Heart left ventricle (tissue), 13 donors: ENCODE results near the gene TESPA1.

ENCODE experiments used
- CTCF ChIP-seq, 12 donors: fragments of 200-600 bp; sonication (generic) in 4 of 12; IDR thresholded peaks; one replicate each; pipeline versions ENCODE4 v1.5.0 to v1.8.0; 2018 to 2022; ENCODE audit warnings: antibody characterized with exemption in 12 of 12, mild to moderate bottlenecking in 5 of 12
- POLR2A ChIP-seq, 2 donors: fragments of 450-650 bp; IDR thresholded peaks; one replicate each; pipeline ENCODE4 v1.6.1; 2017; ENCODE audit warnings: antibody characterized with exemption in 2 of 2, mild to moderate bottlenecking in 2 of 2, moderate library complexity in 2 of 2
- donor health status: ischemic (EF 13 %, LVEDD 7.1; RV severe dilation, severe dysfunction).
- donor health status: DM: no; HTN: yes; CAD: no.
- donor health status: DM: no; HTN: no; CAD: no.
- donor health status: ischemic (EF 25% LVEDD 6.9; RV normal size, moderate dysfunction).
- donor health status: ischemic (EF 25% LVEDD 5.7; RV mildly dilated, moderate dysfunction).
- donor health status: ischemic (EF 35%, LVEDD 5.7; RV mildly dilated, moderate dysfunction).
- donor health status: nonischemic (EF 11% LVEDD 7.7; RV severe dilation, severe dysfunction).
- donor health status: DM: yes; HTN: yes; CAD: no.
- donor health status: PGD.
- donor health status: ischemic (EF 29% LVEDD 5.4; RV normal size, mild dysfunction).
- donor health status: nonischemic (EF 23%, LVEDD 6.1; RV moderate dilation, normal function).

DNA sequence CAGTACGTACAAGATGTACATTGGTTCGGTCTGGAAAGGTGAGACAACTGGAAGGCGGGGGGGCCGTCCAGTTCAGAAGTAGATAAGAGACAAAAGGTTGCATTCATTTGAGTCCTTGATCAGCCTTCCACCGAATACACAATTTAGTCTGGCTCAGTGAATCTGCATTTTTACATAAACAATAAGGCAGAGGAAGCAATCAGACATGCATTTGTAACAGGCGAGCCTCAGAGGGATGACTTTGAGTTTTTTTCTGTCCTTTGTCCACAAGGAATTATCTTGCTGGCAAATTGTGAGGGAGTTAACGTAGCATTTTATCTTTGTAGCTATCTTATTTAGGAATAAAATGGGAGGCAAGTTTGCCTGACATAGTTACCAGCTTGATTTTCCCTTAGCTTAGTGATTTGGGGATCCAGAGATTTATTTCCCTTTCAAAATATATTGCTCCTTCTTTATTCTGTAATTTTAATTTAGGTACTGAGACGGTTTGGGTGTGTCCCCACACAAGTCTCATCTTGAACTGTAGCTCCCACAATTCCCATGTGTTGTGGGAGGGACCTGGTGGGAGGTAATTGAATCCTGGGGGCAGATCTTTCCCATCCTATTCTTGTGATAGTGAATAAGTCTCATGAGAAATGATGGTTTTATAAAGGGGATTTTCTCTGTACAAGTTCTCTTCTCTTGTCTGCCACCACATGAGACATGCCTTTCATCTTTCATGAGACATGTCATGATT is 59.4 kb downstream of the TESPA1 start:
- TF ChIP-seq CTCF (IDR thresholded peaks at IDR 0.05) (no peak), POLR2A (IDR thresholded peaks at IDR 0.05) (no peak)
